Neutrophil (primary cell): ENCODE data around the gene LILRB3.
"Not testable (repeated sequence)": the region's sequence is repeated elsewhere in the genome, so short reads cannot be mapped to it uniquely, and the experiment has no call there.

Source experiments
- H3K27ac ChIP-seq: fragments of 200-600 bp; sonication (generic); 2 replicates; pipeline ENCODE4 v1.5.1; 2016; ENCODE audit warnings: mild to moderate bottlenecking, moderate library complexity
- H3K27me3 ChIP-seq: fragments of 200-600 bp; sonication (generic); 2 replicates; pipeline ENCODE4 v1.6.0; 2016; ENCODE audit warnings: mild to moderate bottlenecking
- H3K36me3 ChIP-seq: fragments of 200-600 bp; sonication (generic); 2 replicates; pipeline ENCODE4 v1.5.1; 2017
- H3K4me1 ChIP-seq, 2 experiments: fragments of 200-600 bp in 1 of 2; sonication (generic) in 1 of 2; 1 replicate in 1 of 2; 2 replicates in 1 of 2; pipeline versions ENCODE4 v1.5.1 to v1.6.1; 2013 to 2016; ENCODE audit warnings: low read depth in 1 of 2, low read length in 1 of 2, mild to moderate bottlenecking in 1 of 2, moderate library complexity in 1 of 2; ENCODE audit not compliant: control insufficient read depth in 1 of 2, insufficient read depth in 1 of 2
- H3K4me3 ChIP-seq, 2 experiments: fragments of 200-600 bp in 1 of 2; sonication (generic) in 1 of 2; 1 replicate in 1 of 2; 2 replicates in 1 of 2; pipeline ENCODE4 v1.5.1; 2013 to 2016; ENCODE audit warnings: low read depth in 1 of 2, low read length in 1 of 2, mild to moderate bottlenecking in 1 of 2, moderate library complexity in 1 of 2
- H3K9me3 ChIP-seq: fragments of 200-600 bp; sonication (generic); 2 replicates; pipeline ENCODE4 v1.5.1; 2016
- TF ChIP-seq, protein P1 (sequence below): fragments of 200-600 bp; sonication (generic); IDR thresholded peaks from 2 replicates; pipeline ENCODE4 v1.5.1; 2016; ENCODE audit warnings: antibody characterized with exemption

LILRB3 gene

GRCh38 chr19:54188215-54188871 is 34.5 kb downstream of the LILRB3 start:
- no peaks in the 10 kb centered on the region for H3K9me3 ChIP-seq
- H3K4me1 ChIP-seq, result peaks cover 32 to 42% of the 10 kb centered on the region in 2 experiments

GRCh38 chr19:54186934-54187381 is 35.8 kb downstream of the LILRB3 start:
- Histone ChIP-seq H3K9me3 (no peaks in the 10 kb centered on the region), H3K27ac (peak overlapping the region; percentile 100), H3K36me3 (peaks cover 59% of the 10 kb centered on the region), H3K4me1 (peaks cover 19 to 30% of the 10 kb centered on the region in 2 experiments), H3K27me3 (no peaks in the 10 kb centered on the region), H3K4me3 (peak overlapping the region; percentile 88 to 100)
- TF ChIP-seq, protein P1, sequence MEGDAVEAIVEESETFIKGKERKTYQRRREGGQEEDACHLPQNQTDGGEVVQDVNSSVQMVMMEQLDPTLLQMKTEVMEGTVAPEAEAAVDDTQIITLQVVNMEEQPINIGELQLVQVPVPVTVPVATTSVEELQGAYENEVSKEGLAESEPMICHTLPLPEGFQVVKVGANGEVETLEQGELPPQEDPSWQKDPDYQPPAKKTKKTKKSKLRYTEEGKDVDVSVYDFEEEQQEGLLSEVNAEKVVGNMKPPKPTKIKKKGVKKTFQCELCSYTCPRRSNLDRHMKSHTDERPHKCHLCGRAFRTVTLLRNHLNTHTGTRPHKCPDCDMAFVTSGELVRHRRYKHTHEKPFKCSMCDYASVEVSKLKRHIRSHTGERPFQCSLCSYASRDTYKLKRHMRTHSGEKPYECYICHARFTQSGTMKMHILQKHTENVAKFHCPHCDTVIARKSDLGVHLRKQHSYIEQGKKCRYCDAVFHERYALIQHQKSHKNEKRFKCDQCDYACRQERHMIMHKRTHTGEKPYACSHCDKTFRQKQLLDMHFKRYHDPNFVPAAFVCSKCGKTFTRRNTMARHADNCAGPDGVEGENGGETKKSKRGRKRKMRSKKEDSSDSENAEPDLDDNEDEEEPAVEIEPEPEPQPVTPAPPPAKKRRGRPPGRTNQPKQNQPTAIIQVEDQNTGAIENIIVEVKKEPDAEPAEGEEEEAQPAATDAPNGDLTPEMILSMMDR, result no peak

More at GRCh38 chr19:54188215-54188871, 34.5 kb downstream of the LILRB3 start:
- TF ChIP-seq, protein P1, result peak; percentile 25
- Histone ChIP-seq H3K4me3 (peak overlapping the region; percentile 88 to 100), H3K27ac (peak overlapping the region; percentile 100), H3K27me3 (no peaks in the 10 kb centered on the region), H3K36me3 (peaks cover 59% of the 10 kb centered on the region)

GRCh38 chr19:54186351-54186750 is 36.5 kb downstream of the LILRB3 start:
- peaks cover 17 to 28% of the 10 kb centered on the region in 2 experiments for H3K4me1 ChIP-seq
- no peaks in the 10 kb centered on the region for H3K27me3 ChIP-seq
- peak overlapping the region in 1 of 2 experiments; percentile 100 for H3K4me3 ChIP-seq
- TF ChIP-seq, protein P1, result no peak
- peak overlapping the region; percentile 100 for H3K27ac ChIP-seq
- no peaks in the 10 kb centered on the region for H3K9me3 ChIP-seq
- peaks cover 60% of the 10 kb centered on the region for H3K36me3 ChIP-seq

- Histone ChIP-seq H3K27me3 (no peaks in the 10 kb centered on the region), H3K4me3 (no peak overlapping the region), H3K36me3 (peaks cover 90% of the 10 kb centered on the region), H3K27ac (peak overlapping the region; percentile 13), H3K9me3 (no peaks in the 10 kb centered on the region), H3K4me1 (peaks cover 24 to 26% of the 10 kb centered on the region in 2 experiments)
- TF ChIP-seq, protein P1, result no peak
Measured at GRCh38 chr19:54183431-54183830, 39.4 kb downstream of the LILRB3 start.

DNA sequence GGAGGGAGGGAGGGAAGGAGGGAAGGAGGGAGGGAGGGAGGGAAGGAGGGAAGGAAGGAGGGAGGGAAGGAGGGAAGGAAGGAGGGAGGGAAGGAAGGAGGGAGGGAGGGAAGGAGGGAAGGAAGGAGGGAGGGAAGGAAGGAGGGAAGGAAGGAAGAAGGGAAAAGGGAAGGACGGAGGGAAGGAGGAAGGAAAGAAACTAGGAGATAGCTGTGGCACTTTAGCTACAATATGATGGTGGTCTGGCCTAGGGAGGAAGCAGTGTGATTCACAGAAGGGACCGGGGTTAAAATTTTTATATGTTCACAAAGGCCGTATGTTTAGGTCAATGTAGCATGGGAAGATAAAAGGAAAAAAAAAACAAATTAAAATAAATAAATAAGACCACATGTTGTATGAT is 40.9 kb downstream of the LILRB3 start:
- not testable (repeated sequence) for H3K27ac ChIP-seq, H3K4me3 ChIP-seq, H3K9me3 ChIP-seq, H3K27me3 ChIP-seq
- Histone ChIP-seq H3K36me3 (peaks cover 96% of the 10 kb centered on the region), H3K4me1 (peaks cover 10 to 15% of the 10 kb centered on the region in 2 experiments)

GRCh38 chr19:54180691-54181091 is 42.1 kb downstream of the LILRB3 start:
- Histone ChIP-seq H3K36me3 (peaks cover 96% of the 10 kb centered on the region), H3K4me1 (peaks cover 6 to 7% of the 10 kb centered on the region in 2 experiments), H3K27ac (no peak overlapping the region), H3K9me3 (no peaks in the 10 kb centered on the region), H3K27me3 (no peaks in the 10 kb centered on the region), H3K4me3 (no peak overlapping the region)
- TF ChIP-seq, protein P1, result no peak
